H1 (cell line): Measurements from ENCODE around the gene DVL3. TPM values are rescaled to one million over a fixed set of nuclear protein-coding genes. Genes with fewer than 3 reads are reported as not detected.

Experiments
- CTCF ChIA-PET: fragments of 300-600 bp; sonication (Branson Sonifier 250); formaldehyde crosslinking; loops from one replicate; lab custom pipeline; 2021; ENCODE audit not compliant: partially characterized antibody; lab: Charles Lee
- POLR2A ChIA-PET: fragments of 300-600 bp; sonication (Branson Sonifier 250); formaldehyde crosslinking; loops from one replicate; lab custom pipeline; 2021; ENCODE audit warnings: inconsistent platforms; ENCODE audit not compliant: partially characterized antibody; lab: Charles Lee
- DNase-seq, 2 experiments: peaks; one replicate each; pipeline versions ENCODE4 v3.0.0 to v3.0.0-alpha.2; 2010 to 2022; ENCODE audit warnings: low spot score in 2 of 2, low read depth in 1 of 2, mixed read lengths in 1 of 2
- FAIRE-seq: peaks from 2 replicates; lab custom pipeline; 2011; peaks lifted over from hg19 to GRCh38; lab: Jason Lieb, UNC
- H2AFZ ChIP-seq: 2 replicates; pipeline ENCODE4 v1.8.1; 2012; ENCODE audit warnings: low read length, inconsistent platforms
- H2AK5ac ChIP-seq: 2 replicates; pipeline ENCODE4 v1.6.1; 2013; ENCODE audit warnings: low read depth, low read length
- H2BK120ac ChIP-seq: replicated peaks from 2 replicates; pipeline ENCODE3; 2013; ENCODE audit warnings: low read depth, low read length, inconsistent platforms
- H2BK12ac ChIP-seq: 2 replicates; pipeline ENCODE4 v1.6.1; 2013; ENCODE audit warnings: low read depth, low read length
- H2BK15ac ChIP-seq: 2 replicates; pipeline ENCODE4 v1.6.1; 2013; ENCODE audit warnings: low read length
- H2BK20ac ChIP-seq: 2 replicates; pipeline ENCODE4 v1.6.1; 2013; ENCODE audit warnings: low read length
- H2BK5ac ChIP-seq: 2 replicates; pipeline ENCODE4 v1.6.1; 2013; ENCODE audit warnings: low read depth, low read length
- H3K14ac ChIP-seq: 2 replicates; pipeline ENCODE4 v1.6.1; 2013; ENCODE audit warnings: inconsistent platforms; ENCODE audit not compliant: insufficient read length
- H3K18ac ChIP-seq: 2 replicates; pipeline ENCODE4 v1.6.1; 2013; ENCODE audit warnings: low read length; ENCODE audit errors: extremely low read depth
- H3K23ac ChIP-seq: 2 replicates; pipeline ENCODE4 v1.6.1; 2013; ENCODE audit warnings: inconsistent platforms; ENCODE audit not compliant: insufficient read length
- H3K23me2 ChIP-seq: 2 replicates; pipeline ENCODE4 v1.6.1; 2013; ENCODE audit warnings: low read depth, low read length
- H3K27ac ChIP-seq: 2 replicates; pipeline ENCODE4 v1.6.1; 2011; ENCODE audit warnings: low read depth, low read length, inconsistent platforms
- H3K27me3 ChIP-seq, 4 experiments: replicated peaks in 1 of 4; 1 replicate in 1 of 4; 2 replicates in 3 of 4; pipeline versions ENCODE4 v1.6.1 to v1.8.1; 2011 to 2013; ENCODE audit warnings: low read length in 3 of 4, mild to moderate bottlenecking in 3 of 4, inconsistent platforms in 2 of 4, mixed read lengths in 2 of 4, moderate library complexity in 1 of 4; ENCODE audit not compliant: control insufficient read depth in 3 of 4, insufficient read depth in 3 of 4; ENCODE audit errors: extremely low read depth in 1 of 4
- H3K36me3 ChIP-seq, 4 experiments: 2 replicates each; pipeline versions ENCODE4 v1.6.1 to v1.8.1; 2011 to 2013; ENCODE audit warnings: mild to moderate bottlenecking in 4 of 4, low read length in 3 of 4, moderate library complexity in 2 of 4, control low read depth in 1 of 4, inconsistent platforms in 1 of 4; ENCODE audit not compliant: insufficient read depth in 4 of 4, control insufficient read depth in 2 of 4
- H3K4ac ChIP-seq: replicated peaks from 2 replicates; pipeline ENCODE3; 2013; ENCODE audit warnings: low read length, low read depth, mixed read lengths, inconsistent platforms; ENCODE audit not compliant: insufficient read length
- H3K4me1 ChIP-seq, 4 experiments: replicated peaks in 1 of 4; 1 replicate in 1 of 4; 2 replicates in 3 of 4; pipeline versions ENCODE4 v1.6.1 to v1.8.1; 2011 to 2013; ENCODE audit warnings: low read length in 3 of 4, inconsistent platforms in 2 of 4, mixed read lengths in 1 of 4; ENCODE audit not compliant: insufficient read depth in 4 of 4, control insufficient read depth in 3 of 4
- H3K4me2 ChIP-seq, 2 experiments: 2 replicates each; pipeline versions ENCODE4 v1.6.1 to v1.8.1; 2011 to 2013; ENCODE audit warnings: low read depth in 2 of 2, low read length in 2 of 2, control low read depth in 1 of 2, inconsistent platforms in 1 of 2, mild to moderate bottlenecking in 1 of 2; ENCODE audit not compliant: insufficient read depth in 1 of 2
- H3K4me3 ChIP-seq, 4 experiments: fragments of 200-600, 300-600 bp in 1 of 4; sonication (generic), shearing (Covaris generic), sonication (Bioruptor Twin) in 1 of 4; 2 replicates each; pipeline versions ENCODE4 v1.5.1 to v1.8.1; 2011 to 2016; ENCODE audit warnings: low read length in 4 of 4, low read depth in 3 of 4, control low read depth in 2 of 4, inconsistent platforms in 2 of 4, mild to moderate bottlenecking in 2 of 4, mixed read lengths in 1 of 4, moderate library complexity in 1 of 4; ENCODE audit not compliant: insufficient read depth in 2 of 4; ENCODE audit errors: extremely low read depth in 1 of 4
- H3K56ac ChIP-seq: replicated peaks from 2 replicates; pipeline ENCODE3; 2013; ENCODE audit warnings: low read depth, mild to moderate bottlenecking, mixed read lengths, low read length, inconsistent platforms; ENCODE audit not compliant: insufficient read length
- H3K79me1 ChIP-seq: 2 replicates; pipeline ENCODE4 v1.6.1; 2013; ENCODE audit warnings: low read depth, low read length, control low read depth
- H3K79me2 ChIP-seq, 2 experiments: 2 replicates each; pipeline versions ENCODE4 v1.6.1 to v1.8.1; 2012 to 2013; ENCODE audit warnings: low read length in 2 of 2, mild to moderate bottlenecking in 2 of 2, inconsistent platforms in 1 of 2; ENCODE audit not compliant: insufficient read depth in 2 of 2, control insufficient read depth in 1 of 2
- H3K9ac ChIP-seq, 4 experiments: replicated peaks in 1 of 4; 1 replicate in 1 of 4; 2 replicates in 3 of 4; pipeline versions ENCODE4 v1.6.1 to v1.8.1; 2011 to 2013; ENCODE audit warnings: low read depth in 3 of 4, low read length in 3 of 4, control low read depth in 2 of 4, mild to moderate bottlenecking in 2 of 4, moderate library complexity in 2 of 4, inconsistent platforms in 1 of 4; ENCODE audit errors: extremely low read depth in 1 of 4
- H3K9me3 ChIP-seq, 2 experiments: 2 replicates each; pipeline versions ENCODE4 v1.6.1 to v1.8.1; 2012 to 2013; ENCODE audit warnings: mild to moderate bottlenecking in 2 of 2, moderate library complexity in 2 of 2, control low read depth in 1 of 2, inconsistent platforms in 1 of 2, low read depth in 1 of 2, low read length in 1 of 2, mixed read lengths in 1 of 2; ENCODE audit not compliant: insufficient read depth in 2 of 2
- H4K20me1 ChIP-seq, 2 experiments: replicated peaks in 1 of 2; 2 replicates each; pipeline versions ENCODE3 to v1.8.1; 2011 to 2013; ENCODE audit warnings: inconsistent platforms in 2 of 2, low read length in 2 of 2, mild to moderate bottlenecking in 1 of 2; ENCODE audit not compliant: insufficient read depth in 2 of 2, control insufficient read depth in 1 of 2
- H4K5ac ChIP-seq: 2 replicates; pipeline ENCODE4 v1.6.1; 2013; ENCODE audit warnings: low read length, low read depth, mixed read lengths, inconsistent platforms; ENCODE audit not compliant: insufficient read length
- H4K8ac ChIP-seq: 2 replicates; pipeline ENCODE4 v1.8.0; 2013; ENCODE audit warnings: mild to moderate bottlenecking, moderate library complexity, low read length, inconsistent platforms; ENCODE audit not compliant: insufficient read depth; ENCODE audit errors: extremely low read depth
- H4K91ac ChIP-seq: replicated peaks from 2 replicates; pipeline ENCODE3; 2013; ENCODE audit warnings: low read length, mixed read lengths, inconsistent platforms; ENCODE audit not compliant: insufficient read length
- ASH2L ChIP-seq: fragments of 200-600, 300-600 bp; sonication (generic); IDR thresholded peaks from one replicate; pipeline ENCODE4 v1.7.1; 2017; ENCODE audit warnings: low read length
- CREB1 ChIP-seq: IDR thresholded peaks from 2 replicates; pipeline ENCODE4 v1.6.1; 2012; ENCODE audit warnings: inconsistent platforms
- CTBP2 ChIP-seq: IDR thresholded peaks from 2 replicates; pipeline ENCODE4 v1.7.0; 2011; ENCODE audit warnings: borderline replicate concordance, mild to moderate bottlenecking, moderate library complexity, mixed read lengths, low read length; ENCODE audit not compliant: insufficient read depth, insufficient read length
- EP300 ChIP-seq, 2 experiments: IDR thresholded peaks; 1 replicate in 1 of 2; 2 replicates in 1 of 2; pipeline ENCODE4 v1.6.1; 2011 to 2012; ENCODE audit warnings: low read depth in 2 of 2, low read length in 2 of 2, mild to moderate bottlenecking in 2 of 2, borderline replicate concordance in 1 of 2, inconsistent platforms in 1 of 2, moderate library complexity in 1 of 2
- EZH2 ChIP-seq: fragments of 200-600 bp; sonication (generic); IDR thresholded peaks from 2 replicates; pipeline ENCODE4 v1.7.1; 2012; ENCODE audit warnings: low read depth, mild to moderate bottlenecking, moderate library complexity, low read length, inconsistent platforms; ENCODE audit not compliant: severe bottlenecking
- FOSL1 ChIP-seq: IDR thresholded peaks from 2 replicates; pipeline ENCODE4 v1.6.1; 2011; ENCODE audit warnings: mild to moderate bottlenecking, low read depth, low read length, moderate library complexity; ENCODE audit not compliant: insufficient read depth
- HDAC6 ChIP-seq: IDR thresholded peaks from one replicate; pipeline ENCODE4 v1.7.1; 2012; ENCODE audit warnings: low read depth, mild to moderate bottlenecking, inconsistent platforms, low read length, moderate library complexity
- MAFK ChIP-seq: IDR thresholded peaks from 2 replicates; pipeline ENCODE4 v1.6.1; 2012; ENCODE audit warnings: low read depth, mild to moderate bottlenecking, improper control_type of control experiment, low read length
- NRF1 ChIP-seq: IDR thresholded peaks from 2 replicates; pipeline ENCODE4 v1.6.1; 2011; ENCODE audit warnings: mild to moderate bottlenecking, low read depth, low read length, improper control_type of control experiment
- RBBP5 ChIP-seq: IDR thresholded peaks from 2 replicates; pipeline ENCODE4 v1.7.1; 2012; ENCODE audit warnings: low read depth, mild to moderate bottlenecking, inconsistent platforms, low read length, moderate library complexity, borderline replicate concordance
- RNF2 ChIP-seq: fragments of 200-900, 300-1000 bp; sonication (generic); IDR thresholded peaks from 2 replicates; pipeline ENCODE4 v1.7.1; 2016; ENCODE audit warnings: borderline replicate concordance, low read depth, mild to moderate bottlenecking, antibody characterized with exemption, low read length; ENCODE audit not compliant: poor library complexity, severe bottlenecking; ENCODE audit errors: missing control alignments
- SRF ChIP-seq: IDR thresholded peaks from 2 replicates; pipeline ENCODE4 v1.6.1; 2011; ENCODE audit warnings: mild to moderate bottlenecking, low read depth, low read length, moderate library complexity
- polyA plus RNA-seq, 7 experiments: library from polyadenylated mRNA; depleted of rRNA in 3 of 7; stranded (reverse) in 5 of 7; unstranded in 2 of 7; fragments of >200 nt in 5 of 7; fragments of 200-250 nt in 2 of 7; gene quantifications; 1 replicate in 5 of 7; 2 replicates in 1 of 7; 4 replicates in 1 of 7; pipeline versions ENCODE4 v1.2.1 to v1.2.3, GENCODE V29; 2011 to 2013; ENCODE audit warnings: missing spikeins in 2 of 7, mixed read lengths in 2 of 7
- total RNA-seq: library from RNA; stranded (reverse); fragmentation: NEBNext Ultra II Directional; extraction: Animal tissue kit (Norgen Biotek cat#: 25700); gene quantifications from 2 replicates; pipeline ENCODE4 v1.2.1, GENCODE V29; 2021
- TF ChIP-seq, protein P1 (sequence below): IDR thresholded peaks from 2 replicates; pipeline ENCODE4 v1.6.1; 2012; ENCODE audit warnings: inconsistent platforms

DVL3 gene
- total and polyA plus RNA-seq, 2 of the 8 experiments (the other 6 are each of a cell fraction or from before 2014, with no cell fraction given), result 38.5 to 66.6 TPM

DNA sequence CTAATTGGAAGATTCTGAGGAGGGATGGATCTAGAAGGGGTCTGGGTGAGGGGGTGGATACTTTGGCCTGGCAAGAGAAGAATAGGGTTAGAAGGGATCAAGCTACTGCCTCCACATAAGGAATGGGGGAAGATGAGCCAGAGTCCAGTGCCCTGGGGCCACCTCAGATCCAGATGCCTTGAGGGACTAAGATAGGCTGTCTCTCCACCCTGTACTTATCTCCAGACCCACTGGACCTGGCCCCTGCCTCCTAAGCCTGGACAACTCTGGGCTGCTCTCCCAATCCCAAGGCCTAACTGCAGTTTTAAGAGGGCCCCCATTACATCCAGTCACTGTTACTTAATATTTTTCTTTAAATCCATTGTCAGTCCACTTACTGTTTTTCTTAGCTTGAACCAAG, 2.0 kb downstream of the DVL3 start:
- H4K20me1 ChIP-seq, result peaks cover 0 to 4% of the 10 kb centered on the region in 2 experiments
- POLR2A ChIA-PET, result interaction anchor here (1.0 to 3.3 kb wide), 6 partner anchors 13 to 128 kb away, joined by 3 to 26 read pairs (median 10); partner anchors contain the start of genes ABCF3 and EIF2B5
- TF ChIP-seq RBBP5, result no peak
- no peak for TF ChIP-seq MAFK
- no peak for TF ChIP-seq HDAC6
- no peak for TF ChIP-seq NRF1
- no peak for TF ChIP-seq CTBP2
- TF ChIP-seq RNF2, result no peak
- TF ChIP-seq ASH2L, result no peak
- TF ChIP-seq, protein P1, sequence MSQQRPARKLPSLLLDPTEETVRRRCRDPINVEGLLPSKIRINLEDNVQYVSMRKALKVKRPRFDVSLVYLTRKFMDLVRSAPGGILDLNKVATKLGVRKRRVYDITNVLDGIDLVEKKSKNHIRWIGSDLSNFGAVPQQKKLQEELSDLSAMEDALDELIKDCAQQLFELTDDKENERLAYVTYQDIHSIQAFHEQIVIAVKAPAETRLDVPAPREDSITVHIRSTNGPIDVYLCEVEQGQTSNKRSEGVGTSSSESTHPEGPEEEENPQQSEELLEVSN, result no peak
- TF ChIP-seq SRF, result no peak
- TF ChIP-seq EZH2, result no peak
- no peak for TF ChIP-seq CREB1
- no peak for TF ChIP-seq EP300 (IDR thresholded peaks at IDR 0.05; ENCODE audit: borderline replicate concordance in 1 of 2, low read depth in 2 of 2, low read length in 2 of 2)
- TF ChIP-seq FOSL1, result no peak

More for the DNA sequence above, 2.0 kb downstream of the DVL3 start:
- Histone ChIP-seq H3K4me1 (peaks cover 2 to 9% (median 5%) of the 10 kb centered on the region in 4 experiments; a peak in 6 of 7 replicates), H2AK5ac (no peak overlapping the region), H4K8ac (no peak overlapping the region), H3K27me3 (no peaks in the 10 kb centered on the region), H2BK5ac (no peak overlapping the region; the same call in 1 of the 2 replicates), H3K18ac (peak overlapping the region; percentile 10; the same call in 1 of the 2 replicates), H4K5ac (no peak overlapping the region), H2BK120ac (no peak overlapping the region), H3K79me1 (peaks cover 16% of the 10 kb centered on the region), H2AFZ (no peak overlapping the region), H3K23ac (no peak overlapping the region), H3K79me2 (peaks cover 21 to 43% of the 10 kb centered on the region in 2 experiments), H3K4me3 (peak overlapping the region; percentile 93 to 99 (median 98); a peak in 5 of 8 replicates), H2BK12ac (no peak overlapping the region), H2BK15ac (peak overlapping the region; percentile 81; the same call in 1 of the 2 replicates), H3K9ac (peak overlapping the region in 3 of 4 experiments; percentile 45 to 79 (median 61); a peak in 5 of 7 replicates), H3K36me3 (no peaks in the 10 kb centered on the region), H3K9me3 (no peaks in the 10 kb centered on the region), H4K91ac (no peak overlapping the region), H3K56ac (no peak overlapping the region), H3K4me2 (peak overlapping the region; percentile 96 to 98), H2BK20ac (no peak overlapping the region), H3K27ac (0 out of 2 replicates have a peak overlapping the region, but pooled peaks have one; percentile 26), H3K4ac (no peak overlapping the region), H3K23me2 (peaks cover 16% of the 10 kb centered on the region), H3K14ac (no peak overlapping the region)
- DNase-seq, result no peak
- no peak for FAIRE-seq
- CTCF ChIA-PET, result interaction anchor here (0.6 to 2.2 kb wide), 5 partner anchors 12 to 132 kb away, joined by 3 to 7 read pairs (median 3); no protein-coding TSS in a partner anchor
